K562 (cell line): ENCODE data around the gene AP5Z1. TPM values are rescaled to one million over a fixed set of nuclear protein-coding genes. Genes with fewer than 3 reads are reported as not detected.
A peak's percentile ranks its signal among the peaks of the same experiment; 100 is the strongest.

Experiments used
- ATAC-seq: fragments of 200-7000 bp; cut with Tn5 transposase; 3 replicates; pipeline ENCODE4 v1.9.1; 2020; ENCODE audit warnings: moderate library complexity
- BruUV-seq: library from RNA; stranded (reverse); fragments of 400-500 nt; replicated peaks from 2 replicates; lab custom pipeline; 2021; lab: Mats Ljungman, UMichigan
- CTCF ChIA-PET: fragments of 300-600 bp; formaldehyde crosslinking; extraction: SDS; loops from one replicate; lab custom pipeline; 2021; ENCODE audit warnings: low intra/inter-chr PET ratio; lab: Yijun Ruan, JAX
- POLR2A ChIA-PET: fragments of 300-600, 350-650 bp; sonication (Branson Sonifier 250); formaldehyde crosslinking; extraction: SDS; loops from one replicate; lab custom pipeline; 2021; ENCODE audit warnings: antibody characterized with exemption, inconsistent platforms; lab: Yijun Ruan, JAX
- DNase-seq, 4 experiments: peaks; one replicate each; pipeline versions ENCODE4 v3.0.0 to v3.0.0-alpha.2; 2011 to 2018; ENCODE audit warnings: low spot score in 3 of 4, mixed read lengths in 3 of 4; ENCODE audit errors: extremely low read depth in 1 of 4
- FAIRE-seq: peaks from 2 replicates; lab custom pipeline; 2011; peaks lifted over from hg19 to GRCh38; lab: Jason Lieb, UNC
- H2AFZ ChIP-seq: 2 replicates; pipeline ENCODE4 v1.6.0; 2011; ENCODE audit warnings: low read depth, low read length, control low read depth, inconsistent platforms
- H3K27ac ChIP-seq: fragments of 200-600 bp; 3 replicates; pipeline ENCODE4 v1.8.0; 2011; ENCODE audit warnings: low read depth, mild to moderate bottlenecking, control low read depth, inconsistent platforms, low read length, moderate library complexity, mixed read lengths; ENCODE audit errors: extremely low read depth
- H3K27me3 ChIP-seq, 2 experiments: fragments of 300-600 bp in 1 of 2; 2 replicates in 1 of 2; 3 replicates in 1 of 2; pipeline versions ENCODE4 v1.6.0 to v1.8.0; 2011; ENCODE audit warnings: inconsistent platforms in 2 of 2, low read length in 2 of 2, mild to moderate bottlenecking in 1 of 2, mixed read lengths in 1 of 2, moderate library complexity in 1 of 2; ENCODE audit not compliant: control insufficient read depth in 2 of 2, insufficient read depth in 2 of 2
- H3K36me3 ChIP-seq: fragments of 300-600 bp; 3 replicates; pipeline ENCODE4 v1.8.0; 2011; ENCODE audit warnings: mild to moderate bottlenecking, low read length, inconsistent platforms; ENCODE audit not compliant: control insufficient read depth, insufficient read depth
- H3K4me1 ChIP-seq, 2 experiments: fragments of 200-600 bp in 1 of 2; replicated peaks in 1 of 2; 2 replicates in 1 of 2; 3 replicates in 1 of 2; pipeline versions ENCODE4 v1.5.1 to v1.8.0; 2011; ENCODE audit warnings: inconsistent platforms in 2 of 2, low read length in 2 of 2, mild to moderate bottlenecking in 1 of 2, mixed read lengths in 1 of 2, moderate library complexity in 1 of 2; ENCODE audit not compliant: control insufficient read depth in 2 of 2, insufficient read depth in 2 of 2
- H3K4me2 ChIP-seq: 2 replicates; pipeline ENCODE4 v1.6.1; 2011; ENCODE audit warnings: low read length, control low read depth, inconsistent platforms, mixed read lengths; ENCODE audit not compliant: insufficient read depth
- H3K4me3 ChIP-seq: fragments of 200-600 bp; sonication (generic), shearing (Covaris generic); 2 replicates; pipeline ENCODE4 v1.5.1; 2016; ENCODE audit warnings: control low read depth, inconsistent platforms
- H3K79me2 ChIP-seq: fragments of 200-600 bp; 3 replicates; pipeline ENCODE4 v1.8.0; 2011; ENCODE audit warnings: low read length, inconsistent platforms; ENCODE audit not compliant: control insufficient read depth, insufficient read depth
- H3K9ac ChIP-seq, 2 experiments: 2 replicates each; pipeline versions ENCODE4 v1.6.0 to v1.6.1; 2011; ENCODE audit warnings: low read depth in 2 of 2, low read length in 2 of 2, control low read depth in 1 of 2, inconsistent platforms in 1 of 2, mild to moderate bottlenecking in 1 of 2, mixed read lengths in 1 of 2; ENCODE audit not compliant: insufficient read depth in 1 of 2
- H3K9me1 ChIP-seq: one replicate; pipeline ENCODE4 v1.6.0; 2011; ENCODE audit warnings: inconsistent platforms, mild to moderate bottlenecking, low read length, moderate library complexity; ENCODE audit not compliant: control insufficient read depth, insufficient read depth
- H3K9me3 ChIP-seq: replicated peaks from 2 replicates; pipeline ENCODE4 v1.5.1; 2011; ENCODE audit warnings: low read depth, low read length, inconsistent platforms; ENCODE audit not compliant: control insufficient read depth, insufficient read depth
- H4K20me1 ChIP-seq: replicated peaks from 2 replicates; pipeline ENCODE4 v1.6.1; 2011; ENCODE audit warnings: low read length, inconsistent platforms, mixed read lengths; ENCODE audit not compliant: control insufficient read depth, insufficient read depth
- ARID2 ChIP-seq: fragments of 450-650 bp; IDR thresholded peaks from 2 replicates; pipeline ENCODE4 v1.6.1; 2017; ENCODE audit warnings: antibody characterized with exemption, mild to moderate bottlenecking
- PYGO2 ChIP-seq: fragments of 450-650 bp; IDR thresholded peaks from 2 replicates; pipeline ENCODE4 v1.6.1; 2016; ENCODE audit warnings: mild to moderate bottlenecking, missing genetic modification characterization, moderate library complexity, missing compliant biosample characterization
- SIN3B ChIP-seq: fragments of 450-650 bp; IDR thresholded peaks from 2 replicates; pipeline ENCODE4 v1.6.1; 2017; ENCODE audit warnings: low read depth, mild to moderate bottlenecking, moderate library complexity
- ZNF263 ChIP-seq: sonication (generic); formaldehyde crosslinking; IDR thresholded peaks from 2 replicates; pipeline ENCODE4 v1.8.0; 2022; ENCODE audit warnings: mild to moderate bottlenecking, missing genetic modification reagents, borderline replicate concordance
- WGBS: fragments of 100-300 bp; shearing (Covaris generic); methylation state at CpG from one replicate; pipeline ENCODE4 v1.1.6; 2016; ENCODE audit warnings: low coverage, mixed read lengths; ENCODE audit not compliant: insufficient coverage; ENCODE audit errors: missing lambda C conversion rate; 5-methylcytosine and 5-hydroxymethylcytosine counted together
- in situ Hi-C: fragments of 300-500 bp; cut with MboI; formaldehyde crosslinking; loops from 4 replicates; pipeline ENCODE4 v1.15.0; 2018; ENCODE audit warnings: inconsistent platforms, mixed read lengths
- intact Hi-C: fragments of 100-400 bp; cut with micrococcal nuclease; formaldehyde crosslinking; loops from 2 replicates; pipeline ENCODE4 v1.14.2; 2022
- polyA plus RNA-seq, 8 experiments: library from polyadenylated mRNA; depleted of rRNA in 4 of 8; stranded (reverse) in 5 of 8; unstranded in 3 of 8; fragments of >200 nt; fragmentation: Nextera tagmentation in 2 of 8; fragmentation: Illumina TruSeq in 1 of 8; extraction: Ambion mirVana in 2 of 8; extraction: Trizol in 1 of 8; gene quantifications; 2 replicates each; pipeline versions ENCODE4 v1.2.1 to v1.2.3, GENCODE V29; 2011 to 2014; ENCODE audit warnings: inconsistent platforms in 1 of 8, missing spikeins in 1 of 8
- total RNA-seq, 7 experiments: library from RNA; depleted of rRNA in 6 of 7; stranded (reverse); fragments of >200 nt in 6 of 7; fragmentation: Illumina TruSeq in 2 of 7; extraction: Trizol in 2 of 7; gene quantifications; 2 replicates each; pipeline versions ENCODE4 v1.2.1 to v1.2.3, GENCODE V29; 2011 to 2021; ENCODE audit warnings: low replicate concordance in 1 of 7

AP5Z1 gene
- total and polyA plus RNA-seq, 9 of the 15 experiments (the other 6 are each of a cell fraction or from before 2014, with no cell fraction given), result 0.06 to 31.1 (median 6.4) TPM

- no peak overlapping the region for H3K4me3 ChIP-seq
- no peak overlapping the region for H3K9ac ChIP-seq
- H3K9me1 ChIP-seq, result no peaks in the 10 kb centered on the region
- H3K27me3 ChIP-seq, result peaks cover 0 to 4% of the 10 kb centered on the region in 2 experiments; a peak in 2 of 5 replicates
- POLR2A ChIA-PET, result interaction anchor here (1.4 kb wide), 1 partner anchor 10 kb away, joined by 4 read pairs; no protein-coding TSS in a partner anchor
- H4K20me1 ChIP-seq, result 0 out of 2 replicates have a peak, but pooled peaks cover 8% of the 10 kb centered on the region
- peaks cover 0 to 21% of the 10 kb centered on the region in 2 experiments; a peak in 2 of 5 replicates for H3K4me1 ChIP-seq
- no peak for FAIRE-seq
- no TSS peak for BruUV-seq
- TF ChIP-seq ZNF263 (peak; percentile 96), ARID2 (no peak)
- TF ChIP-seq, all 486 proteins: peak for 1
- no peak overlapping the region for H2AFZ ChIP-seq
- 20% methylated on average over 12 of the region's 17 CpGs for WGBS
- DNase-seq, result no peak
- no peaks in the 10 kb centered on the region for H3K36me3 ChIP-seq
- no peaks in the 10 kb centered on the region for H3K9me3 ChIP-seq
- in situ Hi-C loops (no loop called here), intact Hi-C loops (no loop called here)
- no peak overlapping the region for H3K27ac ChIP-seq
- ATAC-seq, result peak; percentile 21; the same call in 2 of the 3 replicates
- CTCF ChIA-PET, result no interaction called here
- no peaks in the 10 kb centered on the region for H3K79me2 ChIP-seq
- no peak overlapping the region for H3K4me2 ChIP-seq
Observed at GRCh38 chr7:4806983-4807597, 31.7 kb downstream of the AP5Z1 start.

DNA sequence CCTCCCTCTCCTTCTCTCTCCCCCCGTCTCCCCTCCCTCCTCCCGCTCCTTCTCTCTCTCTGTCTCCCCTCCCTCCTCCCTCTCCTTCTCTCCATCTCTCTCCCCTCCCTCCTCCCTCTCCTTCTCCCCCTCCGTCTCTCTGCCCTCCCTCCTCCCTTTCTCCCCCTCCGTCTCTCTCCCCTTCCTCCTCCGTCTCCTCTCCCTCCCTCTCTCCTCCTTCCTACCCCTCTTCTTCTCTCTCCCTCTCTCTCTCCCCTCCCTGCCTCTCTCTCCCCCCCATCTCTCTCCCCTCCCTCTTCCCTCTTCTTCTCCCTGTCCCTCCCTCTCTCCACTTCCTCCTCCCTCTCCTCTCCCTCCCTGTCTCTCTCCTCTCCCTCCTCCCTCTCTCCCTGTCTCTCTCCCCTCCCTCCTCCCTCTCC, 32.2 kb downstream of the AP5Z1 start:
- in situ Hi-C loops (no loop called here), intact Hi-C loops (no loop called here)
- H3K36me3 ChIP-seq, result no peaks in the 10 kb centered on the region
- no peak for ATAC-seq
- 0 out of 2 replicates have a peak, but pooled peaks cover 8% of the 10 kb centered on the region for H4K20me1 ChIP-seq
- H3K9ac ChIP-seq, result no peak overlapping the region
- H3K79me2 ChIP-seq, result no peaks in the 10 kb centered on the region
- FAIRE-seq, result no peak
- POLR2A ChIA-PET, result interaction anchor here (0.6 to 1.0 kb wide), 2 partner anchors 9 to 18 kb away, joined by 3 read pairs; no protein-coding TSS in a partner anchor
- peaks cover 0 to 4% of the 10 kb centered on the region in 2 experiments; a peak in 2 of 5 replicates for H3K27me3 ChIP-seq
- H3K4me2 ChIP-seq, result no peak overlapping the region
- BruUV-seq, result no TSS peak
- no peak overlapping the region for H2AFZ ChIP-seq
- no peak for DNase-seq
- TF ChIP-seq PYGO2 (no peak), SIN3B (no peak), ZNF263 (peak; percentile 82)
- H3K27ac ChIP-seq, result no peak overlapping the region
- no peaks in the 10 kb centered on the region for H3K9me1 ChIP-seq
- no peaks in the 10 kb centered on the region for H3K9me3 ChIP-seq
- CTCF ChIA-PET, result no interaction called here
- WGBS, result 0% methylated on average over 5 of the region's 5 CpGs
- H3K4me1 ChIP-seq, result peaks cover 0 to 21% of the 10 kb centered on the region in 2 experiments; a peak in 2 of 5 replicates
- H3K4me3 ChIP-seq, result no peak overlapping the region
